HepG2 (cell line): ENCODE data around the gene TNFRSF25. TPM values are rescaled to one million over a fixed set of nuclear protein-coding genes. Genes with fewer than 3 reads are reported as not detected.

Source experiments
- ATAC-seq: fragments of 200-7000 bp; cut with Tn5 transposase; 3 replicates; pipeline ENCODE4 v1.9.1; 2020; ENCODE audit warnings: mild to moderate bottlenecking, moderate library complexity
- BruUV-seq: library from RNA; stranded (reverse); fragments of 400-500 nt; replicated peaks from 2 replicates; lab custom pipeline; 2021; lab: Mats Ljungman, UMichigan
- CTCF ChIA-PET: fragments of 300-600 bp; formaldehyde crosslinking; extraction: SDS; loops from one replicate; lab custom pipeline; 2021; ENCODE audit warnings: low total read pairs, inconsistent platforms, low intra/inter-chr PET ratio; lab: Yijun Ruan, JAX
- POLR2A ChIA-PET: fragments of 350-600 bp; sonication (Branson Sonifier 250); formaldehyde crosslinking; loops from one replicate; lab custom pipeline; 2020; ENCODE audit warnings: antibody characterized with exemption, inconsistent platforms; lab: Yijun Ruan, JAX
- DNase-seq: peaks from one replicate; pipeline ENCODE4 v3.0.0-alpha.2; 2015; ENCODE audit warnings: low spot score
- FAIRE-seq: peaks from 3 replicates; lab custom pipeline; 2011; peaks lifted over from hg19 to GRCh38; lab: Jason Lieb, UNC
- H2AFZ ChIP-seq: one replicate; pipeline ENCODE4 v1.6.1; 2011; ENCODE audit warnings: low read length, inconsistent platforms
- H3K27ac ChIP-seq: fragments of 300-600 bp; 3 replicates; pipeline ENCODE4 v1.8.0; 2011; ENCODE audit warnings: mixed run types, mild to moderate bottlenecking, mixed read lengths, low read length, inconsistent platforms; ENCODE audit not compliant: insufficient read depth; ENCODE audit errors: extremely low read length
- H3K27me3 ChIP-seq, 2 experiments: fragments of 200-600 bp in 1 of 2; 2 replicates in 1 of 2; 3 replicates in 1 of 2; pipeline versions ENCODE4 v1.6.0 to v1.8.0; 2011; ENCODE audit warnings: low read length in 2 of 2, mild to moderate bottlenecking in 2 of 2, moderate library complexity in 2 of 2, inconsistent platforms in 1 of 2; ENCODE audit not compliant: insufficient read depth in 2 of 2, control insufficient read depth in 1 of 2
- H3K36me3 ChIP-seq, 2 experiments: fragments of 200-600 bp in 1 of 2; replicated peaks in 1 of 2; 2 replicates in 1 of 2; 3 replicates in 1 of 2; pipeline versions ENCODE4 v1.5.1 to v1.8.0; 2011; ENCODE audit warnings: low read length in 2 of 2, inconsistent platforms in 1 of 2; ENCODE audit not compliant: insufficient read depth in 2 of 2, control insufficient read depth in 1 of 2
- H3K4me1 ChIP-seq: 2 replicates; pipeline ENCODE4 v1.5.1; 2012; ENCODE audit warnings: low read length, inconsistent platforms; ENCODE audit not compliant: insufficient read depth
- H3K4me2 ChIP-seq: 2 replicates; pipeline ENCODE4 v1.6.0; 2011; ENCODE audit warnings: low read depth, low read length, inconsistent platforms
- H3K4me3 ChIP-seq, 3 experiments: fragments of 200-600 bp in 1 of 3; sonication (generic), shearing (Covaris generic) in 1 of 3; replicated peaks in 1 of 3; 2 replicates each; pipeline ENCODE4 v1.5.1; 2011 to 2016; ENCODE audit warnings: low read length in 3 of 3, inconsistent platforms in 2 of 3, low read depth in 2 of 3, mild to moderate bottlenecking in 2 of 3, control low read depth in 1 of 3, mixed read lengths in 1 of 3; ENCODE audit not compliant: insufficient read depth in 1 of 3
- H3K79me2 ChIP-seq: one replicate; pipeline ENCODE4 v1.6.1; 2011; ENCODE audit warnings: low read length, inconsistent platforms; ENCODE audit not compliant: insufficient read depth
- H3K9ac ChIP-seq: 2 replicates; pipeline ENCODE4 v1.6.0; 2011; ENCODE audit warnings: mild to moderate bottlenecking, low read depth, low read length, inconsistent platforms; ENCODE audit not compliant: insufficient read depth
- H3K9me3 ChIP-seq: 2 replicates; pipeline ENCODE4 v1.5.1; 2012; ENCODE audit warnings: mild to moderate bottlenecking, low read length
- H4K20me1 ChIP-seq: 2 replicates; pipeline ENCODE4 v1.6.0; 2011; ENCODE audit warnings: inconsistent platforms, mild to moderate bottlenecking, low read length, moderate library complexity; ENCODE audit not compliant: insufficient read depth
- HOXA5 ChIP-seq: sonication (generic); formaldehyde crosslinking; IDR thresholded peaks from 2 replicates; pipeline ENCODE4 v1.4.0; 2020; ENCODE audit warnings: missing genetic modification reagents
- MTA3 ChIP-seq: sonication (generic); formaldehyde crosslinking; IDR thresholded peaks from 2 replicates; pipeline ENCODE4 v1.4.0; 2020; ENCODE audit warnings: missing genetic modification reagents
- RELA ChIP-seq: sonication (generic); formaldehyde crosslinking; IDR thresholded peaks from 2 replicates; pipeline ENCODE4 v1.4.0; 2020; ENCODE audit warnings: missing genetic modification reagents
- SP1 ChIP-seq, 2 experiments: fragments of 450-650 bp in 1 of 2; sonication (generic) in 1 of 2; formaldehyde crosslinking in 1 of 2; IDR thresholded peaks; 2 replicates each; pipeline versions ENCODE4 v1.4.0 to v1.6.1; 2016 to 2020; ENCODE audit warnings: missing genetic modification reagents in 1 of 2
- TEAD2 ChIP-seq: sonication (generic); formaldehyde crosslinking; IDR thresholded peaks from 2 replicates; pipeline ENCODE4 v1.9.0; 2021; ENCODE audit warnings: missing genetic modification reagents
- TRIM22 ChIP-seq: fragments of 450-650 bp; IDR thresholded peaks from 2 replicates; pipeline ENCODE4 v1.6.1; 2017
- ZNF207 ChIP-seq: fragments of 450-650 bp; IDR thresholded peaks from 2 replicates; pipeline ENCODE4 v1.6.1; 2016; ENCODE audit warnings: antibody characterized with exemption, borderline replicate concordance
- ZNF296 ChIP-seq: sonication (generic); formaldehyde crosslinking; conservative IDR thresholded peaks from 2 replicates; pipeline ENCODE4 v1.5.0; 2020; ENCODE audit warnings: mild to moderate bottlenecking, missing genetic modification reagents
- ZNF776 ChIP-seq: sonication (generic); formaldehyde crosslinking; IDR thresholded peaks from 2 replicates; pipeline ENCODE4 v1.4.0; 2020; ENCODE audit warnings: mild to moderate bottlenecking, missing genetic modification reagents
- WGBS: methylation state at CpG from one replicate; pipeline ENCODE4 v1.1.6; 2017; ENCODE audit warnings: low lambda C conversion rate; 5-methylcytosine and 5-hydroxymethylcytosine counted together
- in situ Hi-C: cut with HindIII; loops from 2 replicates; pipeline ENCODE4 v1.10.0; 2017; ENCODE audit warnings: low pct_unique_long_range_greater_than_20kb; ENCODE audit not compliant: extremely low pct_ligation_motif_present
- intact Hi-C: fragments of 100-400 bp; cut with micrococcal nuclease; formaldehyde crosslinking; loops from one replicate; pipeline ENCODE4 v1.10.0; 2022; ENCODE audit not compliant: unreplicated experiment
- polyA plus RNA-seq, 8 experiments: library from polyadenylated mRNA; depleted of rRNA in 3 of 8; stranded (reverse) in 7 of 8; unstranded in 1 of 8; fragments of >200 nt; fragmentation: Illumina TruSeq in 4 of 8; extraction: Trizol in 4 of 8; gene quantifications; 2 replicates each; pipeline versions ENCODE4 v1.2.1 to v1.2.3, GENCODE V29; 2011 to 2016; ENCODE audit warnings: low read depth in 4 of 8, missing spikeins in 1 of 8, mixed read lengths in 1 of 8; ENCODE audit not compliant: insufficient read depth in 1 of 8
- total RNA-seq, 5 experiments: library from RNA; depleted of rRNA; stranded (reverse); fragments of >200 nt; fragmentation: Illumina TruSeq; extraction: Trizol; gene quantifications; 2 replicates each; pipeline ENCODE4 v1.2.3, GENCODE V29; 2016; ENCODE audit warnings: low read depth in 1 of 5
- TF ChIP-seq, protein P1 (sequence below): sonication (generic); formaldehyde crosslinking; IDR thresholded peaks from 2 replicates; pipeline ENCODE4 v1.8.0; 2022; ENCODE audit warnings: mild to moderate bottlenecking, missing genetic modification reagents, borderline replicate concordance

Gene TNFRSF25
- total and polyA plus RNA-seq, 2 of the 13 experiments (the other 11 are each of a cell fraction or from before 2014, with no cell fraction given): 1.4 to 1.5 TPM

- TF ChIP-seq ZNF296 (CRISPR knock-in tag) (no peak), RELA (CRISPR knock-in tag) (no peak)
- TF ChIP-seq, protein P1, sequence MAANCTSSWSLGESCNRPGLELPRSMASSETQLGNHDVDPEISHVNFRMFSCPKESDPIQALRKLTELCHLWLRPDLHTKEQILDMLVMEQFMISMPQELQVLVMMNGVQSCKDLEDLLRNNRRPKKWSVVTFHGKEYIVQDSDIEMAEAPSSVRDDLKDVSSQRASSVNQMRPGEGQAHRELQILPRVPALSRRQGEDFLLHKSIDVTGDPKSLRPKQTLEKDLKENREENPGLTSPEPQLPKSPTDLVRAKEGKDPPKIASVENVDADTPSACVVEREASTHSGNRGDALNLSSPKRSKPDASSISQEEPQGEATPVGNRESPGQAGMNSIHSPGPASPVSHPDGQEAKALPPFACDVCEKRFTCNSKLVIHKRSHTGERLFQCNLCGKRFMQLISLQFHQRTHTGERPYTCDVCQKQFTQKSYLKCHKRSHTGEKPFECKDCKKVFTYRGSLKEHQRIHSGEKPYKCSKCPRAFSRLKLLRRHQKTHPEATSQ (CRISPR knock-in tag): no peak
Observed at GRCh38 chr1:6426277-6426971, 39.5 kb downstream of the TNFRSF25 start (continued).

DNA sequence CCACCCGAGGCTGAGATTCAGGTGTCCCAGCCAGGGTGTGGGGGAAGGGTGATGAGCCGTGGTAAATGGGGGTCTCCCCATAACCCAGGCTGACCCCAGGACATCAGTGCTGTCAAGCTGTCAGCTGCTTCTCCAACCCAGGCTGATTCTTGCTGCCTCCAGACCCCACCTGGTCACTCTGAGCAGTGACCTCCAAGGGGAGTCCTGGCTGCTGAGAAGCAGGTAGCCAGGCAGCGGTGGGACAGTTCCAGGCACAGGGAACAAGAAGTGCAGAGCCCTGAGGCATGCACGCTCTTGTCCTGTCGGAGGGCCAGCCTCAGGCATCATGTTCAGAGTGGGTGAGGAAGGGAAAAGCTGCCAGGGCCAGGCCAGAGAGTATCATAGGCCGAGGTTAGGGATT is 40.3 kb downstream of the TNFRSF25 start:
- FAIRE-seq (no peak), ATAC-seq (no peak), DNase-seq (no peak)
- peaks cover 35 to 80% of the 10 kb centered on the region in 2 experiments for H3K27me3 ChIP-seq
- H3K9me3 ChIP-seq: no peaks in the 10 kb centered on the region
- intact Hi-C loops (no loop called here), in situ Hi-C loops (no loop called here)
- H3K9ac ChIP-seq: no peak overlapping the region
- H4K20me1 ChIP-seq: no peaks in the 10 kb centered on the region; the same call in 1 of the 2 replicates
- H3K4me1 ChIP-seq: peaks cover 34% of the 10 kb centered on the region
- H3K27ac ChIP-seq: no peak overlapping the region
- ChIA-PET CTCF (no interaction called here), POLR2A (no interaction called here)
- H3K36me3 ChIP-seq: no peaks in the 10 kb centered on the region
- H2AFZ ChIP-seq: no peak overlapping the region
- no peak for TF ChIP-seq SP1 (IDR thresholded peaks at IDR 0.05)
- TF ChIP-seq SP1 (CRISPR knock-in tag; IDR thresholded peaks at IDR 0.05): no peak
- no peak for TF ChIP-seq TEAD2 (CRISPR knock-in tag)
- TF ChIP-seq ZNF207: no peak
- TF ChIP-seq TRIM22: no peak
- no peak for TF ChIP-seq HOXA5 (CRISPR knock-in tag)
- no peak for TF ChIP-seq ZNF776
- TF ChIP-seq MTA3 (CRISPR knock-in tag): no peak
- H3K4me2 ChIP-seq: no peak overlapping the region
- BruUV-seq: no TSS peak
- no peaks in the 10 kb centered on the region for H3K79me2 ChIP-seq
- no peak overlapping the region for H3K4me3 ChIP-seq
- 35% methylated on average over 4 of the region's 6 CpGs for WGBS
